ENCODE results near the gene FNTB. TPM values are rescaled to one million over a fixed set of nuclear protein-coding genes. Genes with fewer than 3 reads are reported as not detected.

The FNTB gene
- polyA plus RNA-seq, 3 donors: 12.3 to 14.2 (median 14.1) TPM

- Histone ChIP-seq H3K4me3 (replicated peaks in 1 of 3; ENCODE audit: low read depth in 2 of 3, low read length in 3 of 3) (peak overlapping the region; percentile 88 to 94 (median 89)), H3K27me3 (ENCODE audit: control insufficient read depth in 2 of 2, insufficient read depth in 2 of 2, low read length in 2 of 2) (no peaks in the 10 kb centered on the region), H4K20me1 (ENCODE audit: insufficient read depth, low read length) (peaks cover 25% of the 10 kb centered on the region), H3K4me2 (replicated peaks; ENCODE audit: extremely low read depth, low read length, poor library complexity, severe bottlenecking) (peak overlapping the region; percentile 87), H3K9ac (ENCODE audit: insufficient read depth, low read length, poor library complexity, severe bottlenecking) (peak overlapping the region; percentile 98), H3K36me3 (replicated peaks in 1 of 2; ENCODE audit: control insufficient read depth in 1 of 2, insufficient read depth in 2 of 2, low read length in 2 of 2) (peaks cover 15 to 17% of the 10 kb centered on the region in 2 donors), H3K27ac (ENCODE audit: low read depth in 1 of 2, low read length in 2 of 2) (peak overlapping the region; percentile 92 to 97), H3K4me1 (ENCODE audit: control insufficient read depth in 1 of 2, insufficient read depth in 2 of 2, low read length in 2 of 2) (peaks cover 44 to 50% of the 10 kb centered on the region in 2 donors), H3K79me2 (ENCODE audit: insufficient read depth, low read length) (peaks cover 62% of the 10 kb centered on the region), H3K9me3 (replicated peaks in 1 of 2; ENCODE audit: control insufficient read depth in 1 of 2, insufficient read depth in 1 of 2, low read length in 2 of 2) (no peaks in the 10 kb centered on the region), H2AFZ (ENCODE audit: insufficient read depth, low read depth, low read length, poor library complexity, severe bottlenecking) (no peak overlapping the region)
- H3K27me3 Mint-ChIP-seq (ENCODE audit: low read depth in 3 of 3): no peaks in the 10 kb centered on the region
- H3K27ac Mint-ChIP-seq: peak overlapping the region; percentile 78 to 98 (median 88)
- H3K4me1 Mint-ChIP-seq: peaks cover 49% of the 10 kb centered on the region
- TF ChIP-seq, protein P1, sequence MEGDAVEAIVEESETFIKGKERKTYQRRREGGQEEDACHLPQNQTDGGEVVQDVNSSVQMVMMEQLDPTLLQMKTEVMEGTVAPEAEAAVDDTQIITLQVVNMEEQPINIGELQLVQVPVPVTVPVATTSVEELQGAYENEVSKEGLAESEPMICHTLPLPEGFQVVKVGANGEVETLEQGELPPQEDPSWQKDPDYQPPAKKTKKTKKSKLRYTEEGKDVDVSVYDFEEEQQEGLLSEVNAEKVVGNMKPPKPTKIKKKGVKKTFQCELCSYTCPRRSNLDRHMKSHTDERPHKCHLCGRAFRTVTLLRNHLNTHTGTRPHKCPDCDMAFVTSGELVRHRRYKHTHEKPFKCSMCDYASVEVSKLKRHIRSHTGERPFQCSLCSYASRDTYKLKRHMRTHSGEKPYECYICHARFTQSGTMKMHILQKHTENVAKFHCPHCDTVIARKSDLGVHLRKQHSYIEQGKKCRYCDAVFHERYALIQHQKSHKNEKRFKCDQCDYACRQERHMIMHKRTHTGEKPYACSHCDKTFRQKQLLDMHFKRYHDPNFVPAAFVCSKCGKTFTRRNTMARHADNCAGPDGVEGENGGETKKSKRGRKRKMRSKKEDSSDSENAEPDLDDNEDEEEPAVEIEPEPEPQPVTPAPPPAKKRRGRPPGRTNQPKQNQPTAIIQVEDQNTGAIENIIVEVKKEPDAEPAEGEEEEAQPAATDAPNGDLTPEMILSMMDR (IDR thresholded peaks at IDR 0.05): no peak
- intact Hi-C loops (cut with micrococcal nuclease): loop anchor here (5.0 to 10.0 kb wide), 4 partner anchors 59 to 186 kb away; partner anchors contain the start of genes CHURC1 (in 2 of the 2) and FNTB (in 2 of the 2)
- peaks cover 15 to 29% of the 10 kb centered on the region in 2 donors for H3K36me3 Mint-ChIP-seq
- peak overlapping the region; percentile 89 to 99 for H3K4me3 Mint-ChIP-seq
- DNase-seq: peak in 2 of 3 donors; percentile 10 to 17
- WGBS (ENCODE audit: insufficient coverage): 0% methylated on average over 2 of the region's 6 CpGs
- H3K9me3 Mint-ChIP-seq: peaks cover 0 to 2% (median 0%) of the 10 kb centered on the region in 7 donors
Observed at GRCh38 chr14:65100922-65101541, 114.3 kb downstream of the FNTB start.

GRCh38 chr14:65101631-65102440 lies 115.1 kb downstream of the FNTB start:
- H3K4me2 ChIP-seq (replicated peaks; ENCODE audit: extremely low read depth, low read length, poor library complexity, severe bottlenecking): peak overlapping the region; percentile 87
- Mint-ChIP-seq H3K27me3 (ENCODE audit: low read depth in 3 of 3) (no peaks in the 10 kb centered on the region), H3K9me3 (peaks cover 0 to 3% (median 0%) of the 10 kb centered on the region in 7 donors), H3K4me1 (peaks cover 41% of the 10 kb centered on the region), H3K4me3 (peak overlapping the region; percentile 99), H3K27ac (peak overlapping the region; percentile 93 to 99 (median 97)), H3K36me3 (peaks cover 9 to 21% of the 10 kb centered on the region in 2 donors)
- intact Hi-C loops (cut with micrococcal nuclease): loop anchor here (5.0 to 10.0 kb wide), 4 partner anchors 60 to 187 kb away; partner anchors contain the start of genes CHURC1 (in 2 of the 2) and FNTB (in 2 of the 2)
- peak overlapping the region; percentile 88 to 94 (median 89) for H3K4me3 ChIP-seq (replicated peaks in 1 of 3; ENCODE audit: low read depth in 2 of 3, low read length in 3 of 3)
- H2AFZ ChIP-seq (ENCODE audit: insufficient read depth, low read depth, low read length, poor library complexity, severe bottlenecking): peak overlapping the region; percentile 78
- TF ChIP-seq, protein P1 (IDR thresholded peaks at IDR 0.05): no peak
- H4K20me1 ChIP-seq (ENCODE audit: insufficient read depth, low read length): peaks cover 17% of the 10 kb centered on the region
- no peaks in the 10 kb centered on the region for H3K9me3 ChIP-seq (replicated peaks in 1 of 2; ENCODE audit: control insufficient read depth in 1 of 2, insufficient read depth in 1 of 2, low read length in 2 of 2)
- no peaks in the 10 kb centered on the region for H3K27me3 ChIP-seq (ENCODE audit: control insufficient read depth in 2 of 2, insufficient read depth in 2 of 2, low read length in 2 of 2)
- H3K36me3 ChIP-seq (replicated peaks in 1 of 2; ENCODE audit: control insufficient read depth in 1 of 2, insufficient read depth in 2 of 2, low read length in 2 of 2): peaks cover 9 to 10% of the 10 kb centered on the region in 2 donors
- DNase-seq: no peak
- 0% methylated on average over 29 of the region's 66 CpGs for WGBS (ENCODE audit: insufficient coverage)
- peak overlapping the region; percentile 92 to 97 for H3K27ac ChIP-seq (ENCODE audit: low read depth in 1 of 2, low read length in 2 of 2)
- peaks cover 53% of the 10 kb centered on the region for H3K79me2 ChIP-seq (ENCODE audit: insufficient read depth, low read length)
- H3K9ac ChIP-seq (ENCODE audit: insufficient read depth, low read length, poor library complexity, severe bottlenecking): peak overlapping the region; percentile 98
- H3K4me1 ChIP-seq (ENCODE audit: control insufficient read depth in 1 of 2, insufficient read depth in 2 of 2, low read length in 2 of 2): peaks cover 41 to 50% of the 10 kb centered on the region in 2 donors

Data from CD14-positive monocyte (primary cell).